Common myeloid progenitor, CD34-positive (primary cell): ENCODE results near the gene LIN7B.

ENCODE experiments used
- CTCF ChIA-PET: fragments of 350-600 bp; sonication (Branson Sonifier 250); formaldehyde crosslinking; loops from one replicate; lab custom pipeline; 2021; ENCODE audit warnings: antibody characterized with exemption; lab: Charles Lee
- POLR2A ChIA-PET: fragments of 350-600 bp; sonication (Branson Sonifier 250); formaldehyde crosslinking; loops from one replicate; lab custom pipeline; 2021; ENCODE audit warnings: antibody characterized with exemption; lab: Charles Lee
- DNase-seq, 3 donors: peaks; one replicate each; pipeline versions ENCODE4 v3.0.0 to v3.0.0-alpha.2; 2013
- H3K27ac ChIP-seq, 2 experiments: 1 replicate in 1 of 2; 2 replicates in 1 of 2; pipeline ENCODE4 v1.7.0; 2013; ENCODE audit warnings: inconsistent platforms in 2 of 2, low read length in 2 of 2, mild to moderate bottlenecking in 2 of 2, low read depth in 1 of 2, moderate library complexity in 1 of 2; ENCODE audit not compliant: severe bottlenecking in 2 of 2, insufficient read depth in 1 of 2, poor library complexity in 1 of 2
- H3K27me3 ChIP-seq, 5 experiments: replicated peaks in 2 of 5; 1 replicate in 3 of 5; 2 replicates in 2 of 5; pipeline versions ENCODE4 v1.6.1 to v1.7.0; 2013; ENCODE audit warnings: low read length in 4 of 5, mild to moderate bottlenecking in 2 of 5, moderate library complexity in 2 of 5, inconsistent platforms in 1 of 5; ENCODE audit not compliant: insufficient read depth in 5 of 5, control insufficient read depth in 4 of 5
- H3K36me3 ChIP-seq, 4 experiments: 1 replicate in 2 of 4; 2 replicates in 2 of 4; pipeline versions ENCODE4 v1.6.1 to v1.7.0; 2013; ENCODE audit warnings: low read length in 3 of 4, control low read depth in 1 of 4, mild to moderate bottlenecking in 1 of 4; ENCODE audit not compliant: control insufficient read depth in 4 of 4, insufficient read depth in 4 of 4
- H3K4me1 ChIP-seq, 4 experiments: 1 replicate in 3 of 4; 2 replicates in 1 of 4; pipeline versions ENCODE4 v1.6.1 to v1.7.1; 2013; ENCODE audit warnings: low read length in 3 of 4, mild to moderate bottlenecking in 3 of 4, control low read depth in 1 of 4, inconsistent platforms in 1 of 4, moderate library complexity in 1 of 4; ENCODE audit not compliant: control insufficient read depth in 4 of 4, insufficient read depth in 4 of 4; ENCODE audit errors: control extremely low read depth in 1 of 4
- H3K4me3 ChIP-seq, 7 experiments: 1 replicate in 4 of 7; 2 replicates in 3 of 7; pipeline versions ENCODE4 v1.5.1 to v1.7.0; 2013; ENCODE audit warnings: mild to moderate bottlenecking in 7 of 7, low read length in 6 of 7, moderate library complexity in 6 of 7, inconsistent platforms in 2 of 7, low read depth in 2 of 7, control low read depth in 1 of 7; ENCODE audit not compliant: insufficient read depth in 4 of 7, control insufficient read depth in 1 of 7; ENCODE audit errors: extremely low read depth in 1 of 7
- H3K9me3 ChIP-seq, 5 experiments: 1 replicate in 4 of 5; 2 replicates in 1 of 5; pipeline versions ENCODE4 v1.6.1 to v1.7.1; 2013; ENCODE audit warnings: low read length in 4 of 5, mild to moderate bottlenecking in 2 of 5, inconsistent platforms in 1 of 5, low read depth in 1 of 5, moderate library complexity in 1 of 5; ENCODE audit not compliant: control insufficient read depth in 4 of 5, insufficient read depth in 2 of 5; ENCODE audit errors: control extremely low read depth in 1 of 5
- WGBS: methylation state at CpG from one replicate; pipeline ENCODE4 v1.1.5; 2013; ENCODE audit not compliant: insufficient coverage; 5-methylcytosine and 5-hydroxymethylcytosine counted together

Gene LIN7B

GRCh38 chr19:49133621-49134454 lies 19.7 kb downstream of the LIN7B start:
- DNase-seq: peak; percentile 62 to 70 (median 63)
- Histone ChIP-seq H3K4me1 (peaks cover 0 to 19% (median 8%) of the 10 kb centered on the region in 4 experiments), H3K4me3 (peak overlapping the region in 5 of 7 experiments; percentile 30 to 83 (median 61)), H3K9me3 (peaks cover 0 to 2% (median 0%) of the 10 kb centered on the region in 5 experiments), H3K27me3 (peaks cover 0 to 5% (median 0%) of the 10 kb centered on the region in 5 experiments), H3K36me3 (no peaks in the 10 kb centered on the region), H3K27ac (no peak overlapping the region)
- CTCF ChIA-PET: interaction anchor here (0.8 to 3.3 kb wide), 8 partner anchors 11 to 88 kb away, joined by 3 to 15 read pairs (median 4); partner anchors contain the start of gene LIN7B
- POLR2A ChIA-PET: interaction anchor here (0.5 kb wide), 1 partner anchor 62 kb away, joined by 3 read pairs; the partner anchor contains the start of gene KCNA7
- 35% methylated on average over 41 of the region's 42 CpGs for WGBS

GRCh38 chr19:49135686-49136085 lies 21.5 kb downstream of the LIN7B start:
- Histone ChIP-seq H3K9me3 (no peaks in the 10 kb centered on the region), H3K36me3 (no peaks in the 10 kb centered on the region), H3K27ac (no peak overlapping the region), H3K4me3 (no peak overlapping the region), H3K4me1 (peaks cover 0 to 18% (median 8%) of the 10 kb centered on the region in 4 experiments), H3K27me3 (peaks cover 0 to 2% (median 0%) of the 10 kb centered on the region in 5 experiments)
- ChIA-PET CTCF (interaction anchor here (1.2 to 3.2 kb wide), 4 partner anchors 10 to 38 kb away, joined by 3 to 15 read pairs (median 6); no protein-coding TSS in a partner anchor), POLR2A (no interaction called here)
- no peak for DNase-seq
- 100% methylated on average over 2 of the region's 5 CpGs for WGBS

GRCh38 chr19:49136771-49137171 lies 22.6 kb downstream of the LIN7B start:
- Histone ChIP-seq H3K4me1 (peaks cover 0 to 18% (median 8%) of the 10 kb centered on the region in 4 experiments), H3K27me3 (peaks cover 0 to 2% (median 0%) of the 10 kb centered on the region in 5 experiments), H3K4me3 (no peak overlapping the region), H3K27ac (no peak overlapping the region), H3K9me3 (no peaks in the 10 kb centered on the region), H3K36me3 (no peaks in the 10 kb centered on the region)
- no peak for DNase-seq
- WGBS: 100% methylated on average over 8 of the region's 10 CpGs
- POLR2A ChIA-PET: no interaction called here
- CTCF ChIA-PET: interaction anchor here (1.2 to 3.2 kb wide), 3 partner anchors 9 to 39 kb away, joined by 3 to 15 read pairs (median 4); no protein-coding TSS in a partner anchor

GRCh38 chr19:49140951-49141350 lies 26.8 kb downstream of the LIN7B start:
- H3K4me1 ChIP-seq: peaks cover 0 to 15% (median 11%) of the 10 kb centered on the region in 4 experiments
- WGBS: 87% methylated on average over 7 of the region's 7 CpGs
- no peak overlapping the region for H3K4me3 ChIP-seq
- peaks cover 0 to 2% (median 0%) of the 10 kb centered on the region in 5 experiments for H3K27me3 ChIP-seq
- CTCF ChIA-PET: interaction anchor here (1.5 to 2.3 kb wide), 2 partner anchors 35 to 43 kb away, joined by 5 to 7 read pairs; no protein-coding TSS in a partner anchor
- H3K36me3 ChIP-seq: no peaks in the 10 kb centered on the region
- H3K9me3 ChIP-seq: no peaks in the 10 kb centered on the region
- H3K27ac ChIP-seq: no peak overlapping the region
- POLR2A ChIA-PET: no interaction called here
- no peak for DNase-seq

- no peak overlapping the region for H3K4me3 ChIP-seq
- peaks cover 0 to 2% (median 0%) of the 10 kb centered on the region in 5 experiments for H3K27me3 ChIP-seq
- no peak overlapping the region for H3K27ac ChIP-seq
- H3K4me1 ChIP-seq: peaks cover 0 to 19% (median 14%) of the 10 kb centered on the region in 4 experiments
- H3K9me3 ChIP-seq: no peaks in the 10 kb centered on the region
- ChIA-PET POLR2A (no interaction called here), CTCF (interaction anchor here (0.7 to 1.5 kb wide), 2 partner anchors 27 to 43 kb away, joined by 3 to 5 read pairs; no protein-coding TSS in a partner anchor)
- H3K36me3 ChIP-seq: no peaks in the 10 kb centered on the region
- no peak for DNase-seq
- WGBS: 74% methylated on average over 4 of the region's 6 CpGs
Measured at GRCh38 chr19:49141352-49141751, 27.2 kb downstream of the LIN7B start.

GRCh38 chr19:49142866-49143335 lies 28.7 kb downstream of the LIN7B start:
- POLR2A ChIA-PET: interaction anchor here (1.0 to 1.5 kb wide), 2 partner anchors 15 to 29 kb away, joined by 3 to 4 read pairs; partner anchors contain the start of gene LIN7B
- 4% methylated on average over 21 of the region's 21 CpGs for WGBS
- peak; percentile 84 to 88 (median 88) for DNase-seq

More at GRCh38 chr19:49142866-49143335, 28.7 kb downstream of the LIN7B start:
- Histone ChIP-seq H3K4me3 (peak overlapping the region; percentile 23 to 84 (median 60)), H3K4me1 (peaks cover 0 to 19% (median 14%) of the 10 kb centered on the region in 4 experiments), H3K27ac (no peak overlapping the region), H3K36me3 (no peaks in the 10 kb centered on the region), H3K27me3 (peaks cover 0 to 5% (median 0%) of the 10 kb centered on the region in 5 experiments), H3K9me3 (no peaks in the 10 kb centered on the region)
- CTCF ChIA-PET: interaction anchor here (0.7 kb wide), 1 partner anchor 15 kb away, joined by 4 read pairs; no protein-coding TSS in a partner anchor
